H1 (cell line): ENCODE results near the gene ATP5F1A.

Experiments
- ATF2 ChIP-seq: IDR thresholded peaks from 2 replicates; pipeline ENCODE4 v1.6.1; 2012; ENCODE audit warnings: low read length, inconsistent platforms
- CTCF ChIP-seq, 3 experiments: IDR thresholded peaks; 1 replicate in 2 of 3; 2 replicates in 1 of 3; pipeline versions ENCODE4 v1.5.1 to v1.6.1; 2011; ENCODE audit warnings: low read length in 3 of 3, mild to moderate bottlenecking in 3 of 3, inconsistent platforms in 2 of 3, low read depth in 1 of 3, moderate library complexity in 1 of 3; ENCODE audit not compliant: insufficient read depth in 1 of 3; ENCODE audit errors: control extremely low read depth in 1 of 3
- EZH2 ChIP-seq: fragments of 200-600 bp; sonication (generic); IDR thresholded peaks from 2 replicates; pipeline ENCODE4 v1.7.1; 2012; ENCODE audit warnings: low read depth, mild to moderate bottlenecking, moderate library complexity, low read length, inconsistent platforms; ENCODE audit not compliant: severe bottlenecking
- GABPA ChIP-seq: IDR thresholded peaks from 2 replicates; pipeline ENCODE4 v1.6.1; 2011; ENCODE audit warnings: mild to moderate bottlenecking, low read length, moderate library complexity, borderline replicate concordance; ENCODE audit not compliant: insufficient read depth
- JUND ChIP-seq: IDR thresholded peaks from 2 replicates; pipeline ENCODE4 v1.6.1; 2011; ENCODE audit warnings: mild to moderate bottlenecking, improper control_type of control experiment, low read length
- POLR2A ChIP-seq, 2 experiments: IDR thresholded peaks; 1 replicate in 1 of 2; 2 replicates in 1 of 2; pipeline ENCODE4 v1.6.1; 2011; ENCODE audit warnings: low read depth in 2 of 2, low read length in 2 of 2, mild to moderate bottlenecking in 2 of 2; ENCODE audit errors: control extremely low read depth in 1 of 2
- POLR2AphosphoS5 ChIP-seq: IDR thresholded peaks from 2 replicates; pipeline ENCODE4 v1.6.1; 2011; ENCODE audit warnings: low read depth, low read length
- ZNF274 ChIP-seq: IDR thresholded peaks from 2 replicates; pipeline ENCODE4 v1.7.0; 2012; ENCODE audit warnings: low read length, borderline replicate concordance; ENCODE audit errors: extremely low read depth

- no peak for TF ChIP-seq CTCF (IDR thresholded peaks at IDR 0.05; ENCODE audit: control extremely low read depth in 1 of 3, insufficient read depth in 1 of 3, low read depth in 1 of 3, low read length in 3 of 3)
- no peak for TF ChIP-seq ZNF274
- TF ChIP-seq POLR2A (IDR thresholded peaks at IDR 0.05; ENCODE audit: control extremely low read depth in 1 of 2, low read depth in 2 of 2, low read length in 2 of 2) = no peak
- no peak for TF ChIP-seq GABPA
- no peak for TF ChIP-seq POLR2AphosphoS5
- TF ChIP-seq EZH2 = no peak
- no peak for TF ChIP-seq JUND
- no peak for TF ChIP-seq ATF2
Measured at GRCh38 chr18:46097431-46097800, 680 bp downstream of the ATP5F1A start.
